Transverse colon (tissue), 4 donors: Measurements from ENCODE around the gene GPR55.

Experiments
- CTCF ChIP-seq, 5 experiments: fragments of 200-600 bp in 3 of 5; fragments of 450-650 bp in 2 of 5; sonication (generic) in 3 of 5; IDR thresholded peaks; 1 replicate in 2 of 5; 2 replicates in 3 of 5; pipeline ENCODE4 v1.5.1; 2016 to 2017; ENCODE audit warnings: antibody characterized with exemption in 5 of 5, inconsistent platforms in 3 of 5, mild to moderate bottlenecking in 2 of 5, moderate library complexity in 1 of 5
- POLR2A ChIP-seq: fragments of 450-650 bp; IDR thresholded peaks from one replicate; pipeline ENCODE4 v1.6.1; 2016; ENCODE audit warnings: antibody characterized with exemption, mild to moderate bottlenecking, moderate library complexity
- POLR2AphosphoS5 ChIP-seq, 3 donors: sonication (generic); formaldehyde crosslinking; IDR thresholded peaks; one replicate each; pipeline ENCODE4 v1.6.1; 2016; ENCODE audit warnings: antibody characterized with exemption in 3 of 3

DNA sequence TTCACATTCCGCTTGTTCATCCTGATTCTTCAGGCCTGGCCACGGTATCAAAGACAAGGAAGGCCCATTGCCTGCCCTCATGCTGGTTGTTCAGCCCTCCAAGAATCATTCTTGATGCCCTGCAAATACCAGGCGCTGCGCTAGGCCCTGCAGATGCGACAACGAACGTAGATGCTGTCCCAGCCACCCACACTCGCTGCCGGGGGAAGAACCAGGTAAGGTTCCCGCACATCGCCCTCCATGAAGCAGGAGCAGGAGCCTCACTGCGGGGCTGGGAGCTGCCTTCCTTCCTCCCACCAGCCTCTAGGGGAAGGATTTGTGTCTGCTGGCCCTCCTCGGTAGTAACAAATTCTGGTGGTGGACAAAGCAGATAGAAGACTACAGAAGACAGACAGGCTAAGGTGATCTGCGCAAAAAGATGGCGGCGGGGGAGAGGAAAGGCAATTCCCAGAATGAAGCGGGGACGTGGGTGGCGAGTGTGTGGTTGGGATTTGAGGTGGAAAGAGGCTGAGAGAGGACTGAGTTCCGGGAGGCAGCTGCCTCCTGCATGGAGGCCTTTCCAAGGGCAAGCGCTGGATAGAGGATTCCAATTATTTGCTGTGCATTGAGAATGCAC is 19.8 kb upstream of the GPR55 start:
- TF ChIP-seq POLR2A = no peak
- no peak for TF ChIP-seq CTCF (IDR thresholded peaks at IDR 0.05)
- TF ChIP-seq POLR2AphosphoS5 (IDR thresholded peaks at IDR 0.05) = no peak
